Transverse colon (tissue), 3 donors: ENCODE data around the gene NKD1.

Experiments
- EP300 ChIP-seq: sonication (generic); formaldehyde crosslinking; IDR thresholded peaks from one replicate; pipeline ENCODE4 v1.6.1; 2017; ENCODE audit warnings: antibody characterized with exemption, low read depth
- POLR2A ChIP-seq: fragments of 450-650 bp; IDR thresholded peaks from one replicate; pipeline ENCODE4 v1.6.1; 2016; ENCODE audit warnings: antibody characterized with exemption, mild to moderate bottlenecking, moderate library complexity
- TF ChIP-seq, protein P1 (sequence below), 5 experiments: fragments of 200-600 bp in 3 of 5; fragments of 450-650 bp in 2 of 5; sonication (generic) in 3 of 5; IDR thresholded peaks; 1 replicate in 2 of 5; 2 replicates in 3 of 5; pipeline ENCODE4 v1.5.1; 2016 to 2017; ENCODE audit warnings: antibody characterized with exemption in 5 of 5, inconsistent platforms in 3 of 5, mild to moderate bottlenecking in 2 of 5, moderate library complexity in 1 of 5

- TF ChIP-seq EP300 (no peak), POLR2A (no peak)
- TF ChIP-seq, protein P1, sequence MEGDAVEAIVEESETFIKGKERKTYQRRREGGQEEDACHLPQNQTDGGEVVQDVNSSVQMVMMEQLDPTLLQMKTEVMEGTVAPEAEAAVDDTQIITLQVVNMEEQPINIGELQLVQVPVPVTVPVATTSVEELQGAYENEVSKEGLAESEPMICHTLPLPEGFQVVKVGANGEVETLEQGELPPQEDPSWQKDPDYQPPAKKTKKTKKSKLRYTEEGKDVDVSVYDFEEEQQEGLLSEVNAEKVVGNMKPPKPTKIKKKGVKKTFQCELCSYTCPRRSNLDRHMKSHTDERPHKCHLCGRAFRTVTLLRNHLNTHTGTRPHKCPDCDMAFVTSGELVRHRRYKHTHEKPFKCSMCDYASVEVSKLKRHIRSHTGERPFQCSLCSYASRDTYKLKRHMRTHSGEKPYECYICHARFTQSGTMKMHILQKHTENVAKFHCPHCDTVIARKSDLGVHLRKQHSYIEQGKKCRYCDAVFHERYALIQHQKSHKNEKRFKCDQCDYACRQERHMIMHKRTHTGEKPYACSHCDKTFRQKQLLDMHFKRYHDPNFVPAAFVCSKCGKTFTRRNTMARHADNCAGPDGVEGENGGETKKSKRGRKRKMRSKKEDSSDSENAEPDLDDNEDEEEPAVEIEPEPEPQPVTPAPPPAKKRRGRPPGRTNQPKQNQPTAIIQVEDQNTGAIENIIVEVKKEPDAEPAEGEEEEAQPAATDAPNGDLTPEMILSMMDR (IDR thresholded peaks at IDR 0.05): no peak
These were observed 22.9 kb upstream of the NKD1 start for GRCh38 chr16:50525262-50525661.
